Measurements from ENCODE around the gene ALKBH5.

Gene ALKBH5

DNA sequence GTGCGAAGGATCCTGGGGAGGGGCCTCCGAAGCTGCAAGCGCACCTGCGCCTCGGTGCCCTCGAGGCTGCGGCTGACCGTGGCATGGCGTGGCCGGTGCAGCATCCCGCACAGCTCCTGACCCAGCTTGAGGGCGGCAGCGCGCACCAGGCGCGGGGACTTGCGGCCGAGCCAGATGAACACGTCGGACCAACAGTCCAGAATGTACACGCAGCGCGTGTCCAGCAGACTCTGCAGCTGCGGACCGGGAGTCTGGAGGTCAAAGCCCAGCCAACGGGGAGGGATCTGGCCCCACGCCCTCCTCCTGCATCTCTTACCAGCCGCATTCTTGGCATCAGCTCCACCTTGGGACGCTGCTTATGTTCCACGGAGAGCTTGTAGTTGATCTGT is 64.0 kb downstream of the ALKBH5 start:
- DNase-seq: no peak

DNA sequence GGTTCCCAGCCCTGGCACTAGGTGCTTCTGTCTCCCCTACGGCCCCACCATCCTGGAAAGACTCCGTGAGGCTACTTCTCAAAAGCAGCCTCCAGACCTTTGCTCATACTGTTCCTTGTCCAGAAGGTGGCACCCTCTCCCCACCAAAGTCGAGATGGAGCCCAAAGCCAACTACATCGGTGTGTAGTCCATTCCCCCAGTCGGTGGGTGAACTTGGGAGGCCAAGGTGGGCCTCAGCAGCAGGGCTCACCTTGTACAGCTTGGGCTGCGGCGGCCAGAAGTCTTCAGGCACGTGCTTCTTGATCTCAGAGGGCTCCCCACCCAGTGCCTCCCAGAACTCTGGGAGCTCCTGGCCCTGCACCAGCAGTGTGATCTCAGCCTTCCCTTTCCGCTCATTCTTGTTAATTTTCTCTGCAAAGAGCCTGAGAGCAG is 64.7 kb downstream of the ALKBH5 start:
- peak; percentile 66 for DNase-seq

GRCh38 chr17:18248811-18249210 is 65.2 kb downstream of the ALKBH5 start:
- no peak for DNase-seq

DNA sequence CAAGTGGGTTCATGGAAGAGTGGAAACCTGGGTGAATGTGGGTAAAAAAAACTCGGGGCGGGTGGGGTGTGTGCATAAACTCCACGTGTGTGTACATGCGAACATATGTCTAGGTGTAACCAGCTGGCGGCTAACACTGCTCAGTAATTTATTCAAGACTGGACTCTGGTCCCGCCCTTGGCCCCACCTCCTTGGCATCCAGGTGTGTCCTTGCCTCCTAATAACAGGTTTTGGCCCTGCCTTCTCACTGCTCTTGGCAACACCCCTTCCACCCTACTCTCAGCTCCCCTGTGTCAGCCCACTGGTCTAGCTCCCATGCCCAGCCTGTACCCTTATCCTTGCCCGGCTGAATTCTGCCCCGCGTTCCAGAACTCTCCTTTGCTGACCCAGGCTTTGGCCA is 66.6 kb downstream of the ALKBH5 start:
- no peak for DNase-seq

DNA sequence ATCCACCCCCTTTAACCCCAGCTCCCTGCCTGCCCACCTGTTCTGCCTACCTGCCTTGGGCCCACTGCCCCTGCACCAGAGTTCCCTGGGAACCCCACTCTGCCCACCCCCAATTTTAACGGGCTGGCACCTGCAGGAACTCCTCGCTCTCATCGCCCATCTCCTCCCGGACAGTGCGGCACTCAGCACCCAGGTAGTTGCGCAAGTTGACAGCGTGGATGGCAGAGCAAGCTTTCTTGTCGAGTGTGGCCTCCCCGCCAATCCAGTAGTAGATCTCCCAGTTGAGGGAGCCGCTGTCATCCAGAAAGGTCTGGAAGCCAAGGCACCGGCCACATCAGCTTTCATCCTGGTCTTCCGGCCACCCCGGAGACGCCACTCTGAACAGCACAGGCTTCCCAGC is 67.1 kb downstream of the ALKBH5 start:
- no peak for DNase-seq

- DNase-seq: no peak
Observed at GRCh38 chr17:18251204-18251603, 67.6 kb downstream of the ALKBH5 start.

DNA sequence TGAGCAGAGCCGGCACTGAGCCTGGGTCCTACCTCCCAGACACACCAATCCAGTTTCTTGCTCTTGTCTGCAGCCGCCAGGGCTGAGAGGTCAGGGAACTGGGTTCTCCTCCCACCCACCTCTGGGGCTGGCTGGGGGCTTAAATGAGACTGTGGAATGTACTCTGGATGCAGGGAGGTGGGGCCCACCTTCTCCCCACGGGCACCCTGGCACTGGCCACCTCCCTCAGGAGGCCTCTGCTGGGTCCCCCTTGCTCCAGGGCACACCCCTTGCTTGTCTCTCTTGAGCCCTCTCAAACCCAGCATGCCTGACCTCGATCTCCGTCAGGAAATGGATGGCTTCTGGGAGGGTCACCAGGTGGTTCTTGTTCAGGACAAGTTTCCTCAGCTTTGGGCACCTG is 68.5 kb downstream of the ALKBH5 start:
- no peak for DNase-seq

DNA sequence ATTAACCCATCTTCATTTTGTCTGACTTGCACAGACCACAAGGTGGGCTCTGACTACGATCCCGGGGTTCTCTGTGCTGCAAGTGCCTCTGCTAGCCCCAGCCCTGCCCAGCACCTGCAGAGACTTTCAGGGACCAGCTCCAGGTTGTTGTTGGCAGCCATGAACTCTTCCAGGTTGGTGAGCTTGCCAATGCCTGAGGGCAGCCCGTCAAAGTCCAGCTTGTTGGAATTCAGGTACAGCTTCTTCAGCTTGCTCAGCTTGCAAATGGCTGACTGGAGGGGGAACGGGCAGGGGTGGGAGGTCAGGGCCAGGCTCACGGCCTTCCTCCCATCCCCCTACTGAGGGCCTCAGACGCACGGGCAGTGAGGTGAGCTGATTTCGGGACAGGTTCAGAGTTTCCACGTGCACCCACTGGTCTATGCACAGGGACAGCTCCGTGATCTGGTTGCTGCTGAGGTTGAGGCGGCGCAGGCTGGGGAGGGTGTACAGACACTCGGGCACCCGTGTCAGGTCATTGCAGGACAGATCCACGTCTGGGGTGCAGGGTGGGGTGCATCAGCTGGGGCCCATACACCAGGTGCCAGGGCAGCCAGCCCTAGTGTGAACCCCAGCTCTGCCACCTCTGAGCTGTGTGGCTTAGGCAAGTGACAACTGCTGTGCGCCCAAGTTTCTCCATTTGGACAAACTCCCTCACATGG is 69.7 kb downstream of the ALKBH5 start:
- DNase-seq: no peak

GRCh38 chr17:18253947-18254821 is 70.6 kb downstream of the ALKBH5 start:
- DNase-seq: no peak

GRCh38 chr17:18254888-18255649 is 71.4 kb downstream of the ALKBH5 start:
- no peak for DNase-seq

DNA sequence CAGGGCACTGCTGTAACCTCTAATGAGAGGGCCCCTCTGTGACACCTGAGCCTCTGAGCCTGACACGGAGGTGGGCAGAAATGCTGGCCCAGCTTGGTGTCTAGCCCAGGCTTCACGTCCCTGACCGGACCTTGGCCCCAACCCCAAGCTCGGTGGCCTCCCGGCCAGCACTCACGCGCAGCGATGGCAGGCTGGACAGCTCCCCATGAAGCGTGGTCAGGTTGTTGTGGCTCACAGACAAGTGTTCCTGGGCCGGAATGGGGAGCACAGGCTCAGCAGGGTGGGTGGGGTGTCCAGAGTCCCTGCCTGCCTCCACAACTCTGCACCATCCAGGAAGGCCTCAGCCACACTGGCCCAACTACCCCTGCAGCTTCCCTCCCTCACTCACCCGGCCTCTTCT is 72.7 kb downstream of the ALKBH5 start:
- no peak for DNase-seq

DNA sequence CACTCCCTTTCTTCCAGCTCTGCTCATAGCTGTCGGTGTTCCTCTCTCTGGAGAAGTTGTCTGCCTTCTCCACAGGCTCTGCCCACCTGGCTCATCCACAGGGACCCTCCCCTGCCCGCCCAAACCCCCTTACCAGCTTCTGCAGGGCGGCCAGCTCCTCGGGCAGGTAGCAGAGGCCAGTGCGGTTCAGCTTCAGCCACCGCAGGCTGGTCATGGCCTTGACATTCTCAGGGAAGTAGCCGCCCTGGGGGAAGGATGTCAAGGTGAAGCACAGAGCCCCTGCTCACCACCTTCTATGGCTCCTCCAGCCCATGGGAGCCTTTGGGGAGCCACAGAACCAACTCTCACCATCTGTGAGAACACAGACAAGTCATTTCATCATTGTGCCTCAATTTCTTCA is 73.1 kb downstream of the ALKBH5 start:
- DNase-seq: no peak

DNA sequence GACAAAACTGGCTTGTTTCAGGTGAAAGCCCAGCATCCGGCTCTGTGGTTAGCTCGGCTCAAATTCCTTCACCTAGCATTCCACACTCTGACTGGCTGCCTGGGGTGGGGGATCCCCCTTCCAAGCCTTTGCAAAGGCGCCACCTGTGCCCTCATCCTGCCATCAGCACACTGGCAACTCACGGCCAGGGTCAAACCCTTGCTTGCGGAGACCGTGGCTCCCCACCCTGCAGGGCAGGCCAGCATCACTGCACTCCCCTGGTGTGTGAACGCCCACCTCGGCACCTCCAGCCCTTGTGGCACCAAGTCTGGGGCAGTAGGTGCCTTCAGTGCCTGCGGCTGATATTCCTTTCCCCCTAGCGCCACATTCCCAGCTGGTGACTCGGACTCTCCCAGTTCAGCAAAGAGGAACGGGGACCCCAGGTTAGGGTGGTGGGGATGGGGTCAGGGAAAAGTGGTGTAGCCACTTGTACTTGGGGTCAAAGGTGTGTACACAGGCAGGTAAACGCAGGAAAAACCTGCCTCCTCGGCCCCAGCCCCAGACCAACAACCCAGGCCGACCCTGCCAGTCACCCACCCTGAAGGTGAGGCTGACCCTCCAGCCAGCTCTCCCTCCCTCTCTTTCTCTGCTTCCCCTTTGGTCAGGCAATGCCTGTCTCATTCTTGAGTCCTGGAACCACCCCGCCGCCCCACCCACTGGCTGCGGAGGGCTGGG is 73.8 kb downstream of the ALKBH5 start:
- no peak for DNase-seq

DNA sequence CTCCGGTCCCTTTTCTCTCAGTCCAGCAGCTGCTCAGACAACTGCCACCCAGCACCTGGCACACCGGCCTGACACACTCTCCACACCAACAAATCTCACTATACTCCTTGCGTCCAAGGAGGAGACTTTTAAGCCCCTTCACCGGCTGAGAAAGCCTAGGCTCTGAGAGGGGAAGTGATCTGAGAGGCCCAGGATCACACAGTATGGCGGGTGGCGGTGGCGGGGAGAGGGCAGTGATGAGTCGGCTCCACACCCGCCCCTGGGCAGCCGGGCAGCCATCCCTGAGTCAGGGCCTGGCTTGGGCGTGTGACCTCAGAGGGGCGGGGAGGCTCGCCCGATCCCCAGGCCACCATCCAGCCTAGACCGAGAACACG is 74.3 kb downstream of the ALKBH5 start:
- peak; percentile 41 for DNase-seq

- DNase-seq: peak; percentile 70
Observed at GRCh38 chr17:18258356-18259038, 74.9 kb downstream of the ALKBH5 start, which contains the start of gene FLII. FLII (minus strand) TSS chr17:18258738; CDS start chr17:18258690, 48 bp downstream.
